Measurements from ENCODE around the gene RNF157.

DNA sequence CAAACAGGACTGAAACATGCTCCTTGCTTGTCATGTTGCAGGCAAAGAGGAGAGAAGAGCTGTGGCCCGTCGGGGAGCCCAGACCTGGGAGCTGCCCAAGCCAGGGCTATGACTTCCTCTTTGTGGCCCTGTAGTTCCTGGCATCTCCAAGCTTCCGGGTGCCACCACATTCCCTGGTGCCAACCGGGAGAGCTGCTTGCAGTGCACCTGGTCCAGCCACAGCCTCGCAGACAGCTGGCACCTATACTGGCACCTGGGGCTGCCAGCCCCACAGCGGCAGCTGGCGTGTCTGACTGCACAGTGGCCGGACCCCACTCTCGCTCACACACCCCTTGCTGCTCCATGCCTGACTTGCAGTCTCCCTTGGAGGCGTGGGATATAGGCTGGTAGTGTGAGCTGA lies 62.2 kb downstream of the RNF157 start:
- TF ChIP-seq FOXK1 (CRISPR knock-in tag; IDR thresholded peaks at IDR 0.05; ENCODE audit: borderline replicate concordance, low read depth), result no peak
- TF ChIP-seq RBM22 (optimal IDR thresholded peaks at IDR 0.05; ENCODE audit: low read length), result no peak
- TF ChIP-seq RFX1 (IDR thresholded peaks at IDR 0.05), result no peak
